T-helper 2 cell treated with Interferon-gamma antibody and Interleukin-4, amounts not matched to agents 5 μg/mL and 100 μg/mL, for 36 hours (primary cell): ENCODE data around the gene COMMD9.

Experiments used
- DNase-seq: peaks from one replicate; pipeline ENCODE4 v3.0.0; 2021; ENCODE audit warnings: low spot score
- H3K27ac Mint-ChIP-seq: one replicate; pipeline ENCODE4 v1.8.0; 2021; ENCODE audit warnings: mild to moderate bottlenecking, mixed read lengths
- H3K27me3 Mint-ChIP-seq: one replicate; pipeline ENCODE4 v1.8.0; 2021; ENCODE audit warnings: low read depth, mixed read lengths
- H3K36me3 Mint-ChIP-seq: one replicate; pipeline ENCODE4 v1.8.0; 2021; ENCODE audit warnings: low read depth, mixed read lengths
- H3K4me1 Mint-ChIP-seq: one replicate; pipeline ENCODE4 v1.8.0; 2021; ENCODE audit warnings: low read depth, mixed read lengths
- H3K4me3 Mint-ChIP-seq: one replicate; pipeline ENCODE4 v1.8.0; 2022; ENCODE audit warnings: mild to moderate bottlenecking, moderate library complexity, mixed read lengths
- H3K9me3 Mint-ChIP-seq: one replicate; pipeline ENCODE4 v1.8.0; 2021; ENCODE audit warnings: mixed read lengths

Gene COMMD9

DNA sequence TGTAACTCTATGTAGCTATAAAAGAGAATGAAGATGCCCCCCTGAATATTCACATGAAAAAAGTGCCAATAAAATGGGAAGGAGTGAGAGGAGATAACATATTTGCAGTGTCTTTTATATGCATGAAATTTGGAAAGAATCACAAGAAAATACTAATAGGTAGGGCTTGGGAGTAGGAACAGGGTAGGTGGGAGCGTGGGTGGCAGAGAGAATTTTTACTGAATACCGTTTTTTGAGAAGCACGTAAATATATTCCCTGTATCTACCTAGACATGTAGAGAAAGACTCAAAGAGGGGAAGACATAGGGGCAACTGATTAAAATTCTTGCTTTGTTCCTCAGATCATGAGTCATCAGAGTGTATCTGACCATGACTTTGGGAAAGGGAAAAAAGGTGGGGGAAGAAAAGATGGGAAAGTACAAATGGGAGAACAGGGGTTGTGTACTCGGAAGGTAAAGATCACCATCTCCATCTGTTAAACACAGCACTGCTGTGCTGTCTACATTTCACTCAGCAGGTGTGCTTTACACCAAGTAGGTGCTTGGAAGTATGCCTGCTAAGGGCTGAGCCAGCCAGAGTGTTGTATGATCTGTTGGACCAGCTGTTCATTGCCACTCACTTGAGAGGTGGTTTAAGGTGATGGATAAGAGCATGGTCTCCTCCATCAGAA, 22.8 kb upstream of the COMMD9 start:
- no peak for DNase-seq
- H3K4me1 Mint-ChIP-seq, result peaks cover 2% of the 10 kb centered on the region
- no peak overlapping the region for H3K4me3 Mint-ChIP-seq
- no peak overlapping the region for H3K27ac Mint-ChIP-seq
- no peaks in the 10 kb centered on the region for H3K36me3 Mint-ChIP-seq
- peaks cover 20% of the 10 kb centered on the region for H3K27me3 Mint-ChIP-seq
- H3K9me3 Mint-ChIP-seq, result no peaks in the 10 kb centered on the region

DNA sequence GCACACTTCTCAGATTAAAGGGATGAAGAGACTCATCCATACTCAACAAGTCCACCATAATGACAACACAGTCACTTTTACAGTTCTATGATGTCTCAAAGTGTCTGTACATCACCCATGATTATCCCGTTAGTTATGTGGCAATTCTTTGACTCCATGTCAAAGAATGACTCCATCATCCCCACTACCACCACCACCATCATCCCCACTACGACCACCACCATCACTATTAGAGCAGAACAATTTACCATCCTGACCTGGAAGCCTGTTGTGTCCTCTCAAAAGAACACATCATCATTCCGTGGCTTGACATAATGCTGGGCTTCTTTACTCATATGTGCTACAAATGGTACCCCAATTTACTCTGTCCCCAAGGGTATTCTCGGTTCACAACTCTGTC, 20.6 kb upstream of the COMMD9 start:
- H3K4me3 Mint-ChIP-seq, result no peak overlapping the region
- no peaks in the 10 kb centered on the region for H3K36me3 Mint-ChIP-seq
- H3K27me3 Mint-ChIP-seq, result peaks cover 8% of the 10 kb centered on the region
- H3K27ac Mint-ChIP-seq, result no peak overlapping the region
- DNase-seq, result no peak
- H3K4me1 Mint-ChIP-seq, result peaks cover 7% of the 10 kb centered on the region
- H3K9me3 Mint-ChIP-seq, result no peaks in the 10 kb centered on the region

- Mint-ChIP-seq H3K27me3 (peaks cover 2% of the 10 kb centered on the region), H3K9me3 (no peaks in the 10 kb centered on the region), H3K36me3 (no peaks in the 10 kb centered on the region), H3K4me3 (no peak overlapping the region), H3K4me1 (peaks cover 7% of the 10 kb centered on the region), H3K27ac (no peak overlapping the region)
- DNase-seq, result no peak
Observed at GRCh38 chr11:36308577-36308976, 19.4 kb upstream of the COMMD9 start.

DNA sequence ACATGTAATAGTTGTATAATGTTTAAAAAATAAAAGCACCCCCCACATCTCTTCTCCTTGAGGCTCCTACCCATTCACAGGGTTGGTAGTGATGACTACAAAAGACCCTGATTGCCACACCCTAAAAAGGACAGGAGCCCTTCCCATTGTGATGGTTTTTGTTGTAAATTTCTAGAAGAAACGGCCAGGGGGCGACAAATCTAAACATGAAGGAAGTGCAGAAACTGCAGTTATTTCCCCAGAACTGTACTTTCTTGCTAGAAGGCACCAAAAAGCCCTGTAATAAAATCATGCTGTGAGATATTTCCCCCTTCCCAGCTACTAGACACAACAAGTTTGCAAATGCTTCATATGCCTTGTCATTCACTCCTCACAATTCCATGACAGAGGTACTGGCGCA, 17.7 kb upstream of the COMMD9 start:
- no peaks in the 10 kb centered on the region for H3K9me3 Mint-ChIP-seq
- no peaks in the 10 kb centered on the region for H3K27me3 Mint-ChIP-seq
- DNase-seq, result no peak
- no peaks in the 10 kb centered on the region for H3K36me3 Mint-ChIP-seq
- peaks cover 7% of the 10 kb centered on the region for H3K4me1 Mint-ChIP-seq
- no peak overlapping the region for H3K4me3 Mint-ChIP-seq
- peak overlapping the region; percentile 6 for H3K27ac Mint-ChIP-seq

DNA sequence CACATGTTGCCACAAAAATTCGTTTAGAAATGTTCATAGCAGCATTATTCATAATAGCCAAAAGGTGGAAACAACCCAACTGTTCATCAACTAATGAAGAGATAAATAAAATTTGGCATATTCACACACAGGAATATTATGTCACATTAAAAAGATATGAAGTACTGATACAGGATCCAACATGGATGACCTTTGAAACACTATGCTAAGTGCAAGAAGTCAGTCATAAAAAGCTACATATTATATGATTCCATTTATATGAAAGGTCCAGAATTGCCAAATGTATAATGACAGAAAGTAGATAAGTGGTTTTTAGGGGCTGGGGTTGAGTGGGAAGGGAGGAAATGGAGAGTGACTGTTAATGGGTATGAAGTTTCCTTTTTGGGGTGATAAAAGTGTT, 15.8 kb upstream of the COMMD9 start:
- Mint-ChIP-seq H3K36me3 (no peaks in the 10 kb centered on the region), H3K27me3 (no peaks in the 10 kb centered on the region), H3K4me3 (no peak overlapping the region), H3K4me1 (peaks cover 7% of the 10 kb centered on the region), H3K27ac (no peak overlapping the region), H3K9me3 (no peaks in the 10 kb centered on the region)
- DNase-seq, result no peak

GRCh38 chr11:36304351-36304750, 15.1 kb upstream of the COMMD9 start:
- no peak overlapping the region for H3K4me3 Mint-ChIP-seq
- H3K27ac Mint-ChIP-seq, result no peak overlapping the region
- H3K9me3 Mint-ChIP-seq, result no peaks in the 10 kb centered on the region
- H3K4me1 Mint-ChIP-seq, result peaks cover 7% of the 10 kb centered on the region
- no peaks in the 10 kb centered on the region for H3K36me3 Mint-ChIP-seq
- peaks cover 2% of the 10 kb centered on the region for H3K27me3 Mint-ChIP-seq
- DNase-seq, result no peak

GRCh38 chr11:36300650-36301049, 11.4 kb upstream of the COMMD9 start:
- no peaks in the 10 kb centered on the region for H3K36me3 Mint-ChIP-seq
- H3K27ac Mint-ChIP-seq, result no peak overlapping the region
- no peaks in the 10 kb centered on the region for H3K4me1 Mint-ChIP-seq
- no peak overlapping the region for H3K4me3 Mint-ChIP-seq
- H3K27me3 Mint-ChIP-seq, result peaks cover 6% of the 10 kb centered on the region
- no peak for DNase-seq
- H3K9me3 Mint-ChIP-seq, result no peaks in the 10 kb centered on the region

DNA sequence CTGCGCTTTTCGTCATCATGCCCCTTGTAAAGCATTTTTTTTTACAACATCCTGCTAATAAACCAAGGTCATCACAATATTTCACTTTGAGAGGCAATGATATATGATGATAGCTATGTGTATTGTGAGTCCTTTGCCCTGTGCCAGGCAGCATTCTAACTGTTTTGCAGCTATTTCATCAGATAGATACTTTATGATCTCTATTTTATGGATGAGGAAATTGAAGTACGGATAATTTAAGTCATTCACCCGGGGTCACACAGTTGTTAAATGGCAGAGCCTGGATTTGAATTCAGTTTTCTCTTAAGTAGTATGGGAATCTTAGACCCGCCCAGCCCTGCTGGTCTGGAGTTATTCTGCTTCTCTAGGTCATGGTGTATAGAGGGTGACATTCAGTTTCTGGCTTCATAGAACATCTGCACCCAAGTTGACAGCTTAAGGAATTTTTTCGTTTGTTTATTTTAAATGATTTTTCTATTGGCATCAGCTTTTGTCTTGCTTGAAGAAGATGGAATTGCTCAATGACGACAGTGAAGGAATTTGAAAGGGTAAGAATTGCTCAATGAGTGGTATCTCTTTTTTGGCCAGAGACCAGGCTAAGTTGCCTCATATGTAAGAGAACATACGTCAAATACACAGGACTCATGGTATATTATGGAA, 7.8 kb upstream of the COMMD9 start:
- no peak for DNase-seq
- peaks cover 6% of the 10 kb centered on the region for H3K27me3 Mint-ChIP-seq
- H3K27ac Mint-ChIP-seq, result no peak overlapping the region
- H3K4me3 Mint-ChIP-seq, result no peak overlapping the region
- no peaks in the 10 kb centered on the region for H3K9me3 Mint-ChIP-seq
- no peaks in the 10 kb centered on the region for H3K36me3 Mint-ChIP-seq
- no peaks in the 10 kb centered on the region for H3K4me1 Mint-ChIP-seq

DNA sequence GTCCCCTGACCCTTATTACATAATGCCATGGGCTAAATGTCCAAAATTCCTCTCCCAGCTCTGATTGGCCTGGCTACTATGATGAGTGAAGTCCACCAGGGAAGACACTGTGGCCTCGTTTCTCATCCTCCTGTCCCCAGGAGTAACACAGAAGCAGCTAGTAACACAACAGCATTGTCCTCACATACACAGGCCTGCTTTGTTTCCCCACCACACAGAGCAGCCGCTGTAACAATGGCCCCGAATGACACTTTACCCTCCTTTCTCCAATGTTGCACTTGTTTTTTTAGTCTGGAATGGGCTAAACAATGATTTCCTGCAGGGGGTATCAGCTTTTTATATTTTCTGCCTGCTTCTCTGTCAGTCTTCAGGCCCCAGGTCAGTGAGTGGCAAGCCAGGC, 6.7 kb upstream of the COMMD9 start, which contains the start of gene PRR5L:
Gene PRR5L, plus strand, starts transcription at position 363 of the 400 bp plus-strand sequence. CDS start 104,834 bp downstream, outside the sequence.
- Mint-ChIP-seq H3K36me3 (no peaks in the 10 kb centered on the region), H3K27me3 (peaks cover 6% of the 10 kb centered on the region), H3K27ac (no peak within 1 kb of the TSS), H3K4me3 (no peak within 1 kb of the TSS), H3K4me1 (no peaks in the 10 kb centered on the region), H3K9me3 (no peaks in the 10 kb centered on the region)
- DNase-seq, result no peak

- H3K9me3 Mint-ChIP-seq, result no peaks in the 10 kb centered on the region
- peaks cover 6% of the 10 kb centered on the region for H3K27me3 Mint-ChIP-seq
- no peaks in the 10 kb centered on the region for H3K36me3 Mint-ChIP-seq
- peaks cover 16% of the 10 kb centered on the region for H3K4me1 Mint-ChIP-seq
- no peak overlapping the region for H3K27ac Mint-ChIP-seq
- DNase-seq, result no peak
- no peak overlapping the region for H3K4me3 Mint-ChIP-seq
Observed at GRCh38 chr11:36292311-36292722, 3.1 kb upstream of the COMMD9 start.

- no peak for DNase-seq
- Mint-ChIP-seq H3K27ac (peak overlapping the region; percentile 88), H3K4me1 (peaks cover 18% of the 10 kb centered on the region)
Observed at GRCh38 chr11:36288442-36289225, 590 bp downstream of the COMMD9 start.

GRCh38 chr11:36282926-36283325, 6.3 kb downstream of the COMMD9 start:
- Mint-ChIP-seq H3K4me1 (peaks cover 5% of the 10 kb centered on the region), H3K27ac (no peak overlapping the region), H3K4me3 (no peak overlapping the region), H3K36me3 (no peaks in the 10 kb centered on the region), H3K27me3 (no peaks in the 10 kb centered on the region), H3K9me3 (no peaks in the 10 kb centered on the region)
- DNase-seq, result no peak

More at GRCh38 chr11:36288442-36289225, 590 bp downstream of the COMMD9 start:
- no peaks in the 10 kb centered on the region for H3K36me3 Mint-ChIP-seq
- peak overlapping the region; percentile 96 for H3K4me3 Mint-ChIP-seq
- no peaks in the 10 kb centered on the region for H3K9me3 Mint-ChIP-seq
- H3K27me3 Mint-ChIP-seq, result peaks cover 4% of the 10 kb centered on the region

DNA sequence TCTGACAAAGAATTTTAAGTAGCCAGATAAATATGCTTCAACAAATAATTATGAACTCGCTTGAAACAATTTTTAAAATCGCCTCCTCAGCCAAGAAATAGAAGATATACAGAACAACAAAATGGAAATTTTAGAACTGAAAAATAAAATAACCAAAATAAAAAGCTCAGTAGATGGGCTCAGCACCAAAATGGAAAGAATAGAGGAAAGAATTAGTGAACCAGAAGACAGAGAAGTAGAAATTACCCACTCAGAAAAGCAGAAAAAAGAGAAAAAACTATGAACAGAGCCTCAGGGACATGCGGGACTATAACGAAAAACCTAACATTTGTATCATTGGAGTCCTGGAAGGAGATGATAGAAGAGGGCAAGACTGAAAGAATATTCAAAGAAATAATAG, 7.4 kb downstream of the COMMD9 start:
- no peaks in the 10 kb centered on the region for H3K27me3 Mint-ChIP-seq
- H3K4me3 Mint-ChIP-seq, result no peak overlapping the region
- no peak for DNase-seq
- H3K9me3 Mint-ChIP-seq, result no peaks in the 10 kb centered on the region
- H3K27ac Mint-ChIP-seq, result no peak overlapping the region
- H3K4me1 Mint-ChIP-seq, result peaks cover 2% of the 10 kb centered on the region
- no peaks in the 10 kb centered on the region for H3K36me3 Mint-ChIP-seq

DNA sequence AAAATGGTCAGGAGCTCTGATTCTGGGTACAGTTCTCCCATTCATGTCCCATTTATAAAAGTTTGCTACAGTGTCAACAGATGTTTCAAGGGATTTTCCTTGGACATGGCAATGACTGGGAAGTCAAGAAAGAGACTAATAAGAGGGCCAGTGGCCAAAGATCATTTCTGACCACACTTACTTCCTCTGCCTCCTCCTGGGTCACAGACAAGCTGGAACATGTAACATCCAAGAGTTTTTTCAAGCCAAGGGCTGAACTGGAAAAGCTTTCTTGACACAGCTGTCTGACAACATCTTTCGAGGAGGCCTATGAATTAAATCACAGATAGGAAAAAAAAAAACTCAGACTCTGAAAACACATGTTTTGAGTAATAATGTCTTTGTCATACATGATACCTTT, 8.7 kb downstream of the COMMD9 start:
- H3K27ac Mint-ChIP-seq, result no peak overlapping the region
- peaks cover 2% of the 10 kb centered on the region for H3K4me1 Mint-ChIP-seq
- H3K4me3 Mint-ChIP-seq, result no peak overlapping the region
- no peak for DNase-seq
- H3K9me3 Mint-ChIP-seq, result no peaks in the 10 kb centered on the region
- no peaks in the 10 kb centered on the region for H3K36me3 Mint-ChIP-seq
- H3K27me3 Mint-ChIP-seq, result no peaks in the 10 kb centered on the region
